Upper lobe of right lung (tissue), 1 donor: ENCODE results near the gene ZMYM2. TPM values are rescaled to one million over a fixed set of nuclear protein-coding genes. Genes with fewer than 3 reads are reported as not detected.

Source experiments
- ATAC-seq: fragments of 200-7000 bp; cut with Tn5 transposase; one replicate; pipeline ENCODE4 v1.9.1; 2020; ENCODE audit warnings: mild to moderate bottlenecking, moderate library complexity
- DNase-seq: peaks from one replicate; pipeline ENCODE4 v3.0.0-alpha.2; 2020
- H3K27ac ChIP-seq: fragments of 200-600 bp; one replicate; pipeline ENCODE4 v1.8.0; 2022
- H3K27me3 ChIP-seq: fragments of 200-600 bp; one replicate; pipeline ENCODE4 v1.8.0; 2022; ENCODE audit warnings: mild to moderate bottlenecking
- H3K36me3 ChIP-seq: fragments of 200-600 bp; one replicate; pipeline ENCODE4 v1.8.0; 2022
- H3K4me1 ChIP-seq: fragments of 200-600 bp; one replicate; pipeline ENCODE4 v1.8.0; 2022
- H3K4me3 ChIP-seq: fragments of 200-600 bp; one replicate; pipeline ENCODE4 v1.8.0; 2022; ENCODE audit warnings: mild to moderate bottlenecking
- H3K9me3 ChIP-seq: fragments of 200-600 bp; one replicate; pipeline ENCODE4 v1.8.0; 2022
- intact Hi-C: fragments of 100-400 bp; cut with DNase I; formaldehyde crosslinking; loops from one replicate; pipeline ENCODE4 v1.11.0; 2022
- total RNA-seq: library from RNA; stranded (reverse); fragmentation: NEBNext Ultra II Directional; extraction: Animal tissue kit (Norgen Biotek cat#: 25700); gene quantifications from one replicate; pipeline ENCODE4 v1.2.1, GENCODE V29; 2021
- TF ChIP-seq, protein P1 (sequence below): fragments of 200-600 bp; IDR thresholded peaks from one replicate; pipeline ENCODE4 v1.8.0; 2022; ENCODE audit warnings: antibody characterized with exemption
- donor health status: DM: no; HTN: yes; CAD: no; lungs with severe emphysema.

ZMYM2 gene
- total RNA-seq, 1 donor from 2014 or later, result 64.3 TPM

DNA sequence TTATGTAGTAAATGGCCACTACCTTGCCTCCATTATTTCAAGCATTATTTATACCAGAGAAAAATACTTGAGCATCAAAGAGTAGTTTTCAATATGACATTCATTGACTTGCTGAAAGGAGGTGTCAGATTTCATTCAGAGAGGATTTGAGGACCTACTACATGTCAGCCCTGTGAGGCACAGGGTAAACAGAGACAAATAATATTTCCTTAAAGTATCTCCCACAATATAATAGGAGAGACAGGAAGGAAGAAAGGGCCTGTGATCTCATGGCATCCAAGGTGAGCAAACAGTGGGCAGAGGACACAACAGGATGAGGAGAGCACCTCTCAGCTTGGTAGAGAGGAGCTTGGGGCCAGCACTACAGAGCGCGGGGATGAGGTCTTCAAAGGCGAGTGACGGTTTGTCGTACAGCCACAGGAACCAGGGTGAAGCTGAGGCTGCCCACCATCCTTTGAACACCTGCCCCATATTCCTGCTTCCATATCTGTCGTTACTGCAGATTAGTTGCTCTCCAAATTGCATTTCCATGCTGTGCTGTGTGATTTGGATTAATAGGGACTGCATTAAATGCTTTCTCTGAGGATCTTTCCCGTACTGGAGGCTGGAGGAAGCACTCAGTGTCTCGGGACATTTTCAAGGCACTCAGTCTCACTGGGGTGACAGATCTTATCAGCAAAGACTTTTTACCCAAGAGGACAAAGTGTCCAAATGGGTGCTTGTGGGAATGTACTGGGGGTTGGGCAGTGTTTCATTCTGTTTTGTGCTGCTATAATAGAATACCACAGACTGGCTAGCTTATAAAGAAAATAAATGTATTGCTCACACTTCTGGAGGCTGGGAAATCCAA is 143.2 kb downstream of the ZMYM2 start:
- peaks cover 25% of the 10 kb centered on the region for H3K27me3 ChIP-seq
- ATAC-seq (peak; percentile 47), DNase-seq (no peak)
- H3K4me3 ChIP-seq, result no peak overlapping the region
- H3K4me1 ChIP-seq, result no peaks in the 10 kb centered on the region
- H3K36me3 ChIP-seq, result no peaks in the 10 kb centered on the region
- TF ChIP-seq, protein P1, sequence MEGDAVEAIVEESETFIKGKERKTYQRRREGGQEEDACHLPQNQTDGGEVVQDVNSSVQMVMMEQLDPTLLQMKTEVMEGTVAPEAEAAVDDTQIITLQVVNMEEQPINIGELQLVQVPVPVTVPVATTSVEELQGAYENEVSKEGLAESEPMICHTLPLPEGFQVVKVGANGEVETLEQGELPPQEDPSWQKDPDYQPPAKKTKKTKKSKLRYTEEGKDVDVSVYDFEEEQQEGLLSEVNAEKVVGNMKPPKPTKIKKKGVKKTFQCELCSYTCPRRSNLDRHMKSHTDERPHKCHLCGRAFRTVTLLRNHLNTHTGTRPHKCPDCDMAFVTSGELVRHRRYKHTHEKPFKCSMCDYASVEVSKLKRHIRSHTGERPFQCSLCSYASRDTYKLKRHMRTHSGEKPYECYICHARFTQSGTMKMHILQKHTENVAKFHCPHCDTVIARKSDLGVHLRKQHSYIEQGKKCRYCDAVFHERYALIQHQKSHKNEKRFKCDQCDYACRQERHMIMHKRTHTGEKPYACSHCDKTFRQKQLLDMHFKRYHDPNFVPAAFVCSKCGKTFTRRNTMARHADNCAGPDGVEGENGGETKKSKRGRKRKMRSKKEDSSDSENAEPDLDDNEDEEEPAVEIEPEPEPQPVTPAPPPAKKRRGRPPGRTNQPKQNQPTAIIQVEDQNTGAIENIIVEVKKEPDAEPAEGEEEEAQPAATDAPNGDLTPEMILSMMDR, result no peak
- intact Hi-C loops, result no loop called here
- no peak overlapping the region for H3K27ac ChIP-seq
- no peaks in the 10 kb centered on the region for H3K9me3 ChIP-seq

DNA sequence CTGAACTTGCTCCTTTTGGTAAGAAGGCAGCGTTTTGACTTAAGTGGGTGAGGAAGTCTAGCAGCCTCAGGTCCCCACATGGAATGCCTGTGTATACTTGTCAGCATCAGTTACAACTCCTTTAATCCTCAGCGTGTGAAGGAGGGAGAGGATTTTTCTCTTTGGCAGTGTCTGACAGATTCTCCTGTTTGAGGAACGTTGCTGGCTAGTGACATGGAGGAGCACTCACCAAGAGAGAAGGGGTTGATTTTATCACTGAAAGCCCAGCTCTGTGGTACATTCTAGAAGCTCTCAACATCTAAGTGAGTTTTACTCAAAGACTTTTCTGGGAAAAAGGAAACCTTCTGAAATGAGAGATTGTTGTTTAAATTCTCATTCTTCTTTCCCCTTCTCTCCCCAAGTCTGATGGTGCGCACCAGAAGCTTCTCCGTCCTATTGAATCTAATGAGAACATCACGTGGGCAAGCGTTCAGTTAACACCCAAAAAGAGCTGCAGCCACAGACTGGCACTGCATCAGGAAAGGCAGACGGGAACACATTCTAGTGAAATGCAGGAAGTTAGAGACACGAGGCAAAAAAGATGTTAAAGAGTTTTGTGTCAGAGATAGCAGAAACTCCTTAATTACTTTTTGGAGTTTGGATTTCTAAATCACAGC is 144.1 kb downstream of the ZMYM2 start:
- Histone ChIP-seq H3K4me3 (no peak overlapping the region), H3K27me3 (peaks cover 25% of the 10 kb centered on the region), H3K36me3 (no peaks in the 10 kb centered on the region), H3K9me3 (no peaks in the 10 kb centered on the region), H3K4me1 (no peaks in the 10 kb centered on the region), H3K27ac (no peak overlapping the region)
- TF ChIP-seq, protein P1, result no peak
- DNase-seq (no peak), ATAC-seq (no peak)
- intact Hi-C loops, result no loop called here

DNA sequence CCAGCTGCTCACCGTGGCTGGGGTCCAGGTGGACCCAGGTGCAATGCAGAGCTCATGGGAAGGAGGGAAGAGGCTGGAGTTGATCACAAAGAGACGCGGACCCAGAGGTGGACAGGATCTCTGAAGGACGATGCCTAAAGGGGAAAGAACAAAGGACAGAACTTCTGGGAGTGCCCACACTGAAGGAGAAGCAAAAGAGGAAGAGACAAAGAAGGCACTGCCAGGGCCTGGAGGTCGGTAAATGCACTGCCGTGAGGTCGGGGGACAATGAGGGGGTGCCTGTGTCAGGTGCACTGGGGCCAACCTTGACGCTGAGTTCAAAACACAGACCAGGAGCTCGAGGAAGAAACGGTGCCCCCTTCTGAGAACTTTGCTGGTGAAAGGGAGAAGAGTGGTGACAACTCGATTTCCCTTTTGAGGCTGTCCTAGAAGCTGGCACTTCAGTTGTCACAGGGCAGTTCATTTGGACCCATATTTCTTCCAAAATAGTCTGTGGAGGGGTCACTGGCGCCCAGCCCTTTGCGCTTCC is 146.7 kb downstream of the ZMYM2 start:
- DNase-seq (no peak), ATAC-seq (peak; percentile 9)
- Histone ChIP-seq H3K27me3 (peaks cover 17% of the 10 kb centered on the region), H3K4me1 (no peaks in the 10 kb centered on the region), H3K9me3 (no peaks in the 10 kb centered on the region), H3K36me3 (no peaks in the 10 kb centered on the region), H3K27ac (no peak overlapping the region), H3K4me3 (no peak overlapping the region)
- intact Hi-C loops, result no loop called here
- TF ChIP-seq, protein P1, result no peak

GRCh38 chr13:20106742-20107141 is 148.2 kb downstream of the ZMYM2 start:
- H3K9me3 ChIP-seq, result no peaks in the 10 kb centered on the region
- intact Hi-C loops, result no loop called here
- no peak overlapping the region for H3K27ac ChIP-seq
- no peaks in the 10 kb centered on the region for H3K4me1 ChIP-seq
- TF ChIP-seq, protein P1, result no peak
- H3K36me3 ChIP-seq, result no peaks in the 10 kb centered on the region
- peaks cover 17% of the 10 kb centered on the region for H3K27me3 ChIP-seq
- ATAC-seq (no peak), DNase-seq (no peak)
- H3K4me3 ChIP-seq, result no peak overlapping the region

DNA sequence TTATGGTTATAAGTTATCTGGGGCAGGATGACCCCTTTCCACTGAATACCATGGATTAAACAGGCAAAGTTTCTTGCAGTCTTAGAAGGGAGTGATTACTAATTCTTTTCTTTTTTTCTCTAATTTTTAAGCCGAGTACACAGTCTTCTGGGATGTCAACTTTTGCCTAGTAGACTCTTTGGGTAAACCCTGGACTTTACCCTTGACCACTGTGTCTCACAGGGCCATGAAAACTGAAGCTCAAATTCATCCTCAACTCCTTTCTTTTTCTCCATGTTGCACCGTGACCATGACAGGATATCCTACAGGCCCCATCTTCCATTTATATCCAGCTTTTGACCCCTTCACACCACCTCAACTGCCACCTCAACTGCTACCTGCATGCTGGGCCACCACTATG is 150.5 kb downstream of the ZMYM2 start:
- TF ChIP-seq, protein P1, result no peak
- H3K4me3 ChIP-seq, result no peak overlapping the region
- H3K9me3 ChIP-seq, result no peaks in the 10 kb centered on the region
- ATAC-seq, result no peak
- no peaks in the 10 kb centered on the region for H3K36me3 ChIP-seq
- intact Hi-C loops, result no loop called here
- peaks cover 3% of the 10 kb centered on the region for H3K27me3 ChIP-seq
- H3K4me1 ChIP-seq, result no peaks in the 10 kb centered on the region
- DNase-seq, result no peak
- H3K27ac ChIP-seq, result no peak overlapping the region
